NCI-H1092 treated with DMSO at 0.1 percent for 48 hours (cell line): ENCODE measurements around the gene SEPTIN5.

ENCODE experiments used
- DNase-seq: peaks from one replicate; lab custom pipeline; 2025; lab: John Stamatoyannopoulos, UW

The SEPTIN5 gene

GRCh38 chr22:19705181-19705934, 8.9 kb upstream of the SEPTIN5 start:
- no peak for DNase-seq

- no peak for DNase-seq
Measured at GRCh38 chr22:19706661-19707151, 7.6 kb upstream of the SEPTIN5 start.

GRCh38 chr22:19707347-19708290, 6.7 kb upstream of the SEPTIN5 start:
- no peak for DNase-seq

- DNase-seq: no peak
Measured at GRCh38 chr22:19708321-19709011, 5.8 kb upstream of the SEPTIN5 start.

GRCh38 chr22:19709063-19709769, 5.1 kb upstream of the SEPTIN5 start:
- no peak for DNase-seq

GRCh38 chr22:19710020-19710768, 4.1 kb upstream of the SEPTIN5 start:
- no peak for DNase-seq

- DNase-seq: no peak
Measured at GRCh38 chr22:19710769-19711106, 3.6 kb upstream of the SEPTIN5 start.

- DNase-seq: no peak
Measured at GRCh38 chr22:19713245-19713644, 1.1 kb upstream of the SEPTIN5 start.

- DNase-seq: peak; percentile 22
Measured at GRCh38 chr22:19713650-19714311, 522 bp upstream of the SEPTIN5 start.

GRCh38 chr22:19715188-19715930, 1.1 kb downstream of the SEPTIN5 start:
- no peak for DNase-seq

- DNase-seq: no peak
Measured at GRCh38 chr22:19716041-19716828, 1.9 kb downstream of the SEPTIN5 start.

GRCh38 chr22:19716829-19717105, 2.5 kb downstream of the SEPTIN5 start:
- no peak for DNase-seq

- DNase-seq: no peak
Measured at GRCh38 chr22:19717181-19717580, 2.9 kb downstream of the SEPTIN5 start.

- DNase-seq: peak; percentile 15
Measured at GRCh38 chr22:19717691-19718455, 3.6 kb downstream of the SEPTIN5 start.

- no peak for DNase-seq
Measured at GRCh38 chr22:19718456-19719049, 4.2 kb downstream of the SEPTIN5 start.

GRCh38 chr22:19719050-19719482, 4.8 kb downstream of the SEPTIN5 start:
- DNase-seq: no peak

- DNase-seq: no peak
Measured at GRCh38 chr22:19719488-19720021, 5.3 kb downstream of the SEPTIN5 start.
